Epidermal melanocyte (primary cell): ENCODE results near the gene DNER.

ENCODE experiments used
- DNase-seq: peaks from one replicate; pipeline ENCODE4 v3.0.0; 2011; ENCODE audit warnings: low spot score; ENCODE audit not compliant: insufficient read length

DNER gene

GRCh38 chr2:229501051-229501794, 213.1 kb downstream of the DNER start:
- DNase-seq, result no peak

GRCh38 chr2:229492034-229492433, 222.3 kb downstream of the DNER start:
- DNase-seq, result no peak

GRCh38 chr2:229490167-229490566, 224.2 kb downstream of the DNER start:
- no peak for DNase-seq

- DNase-seq, result no peak
Observed at GRCh38 chr2:229489016-229489415, 225.3 kb downstream of the DNER start.

GRCh38 chr2:229488232-229488631, 226.1 kb downstream of the DNER start:
- no peak for DNase-seq

- no peak for DNase-seq
Observed at GRCh38 chr2:229486673-229487072, 227.7 kb downstream of the DNER start.

- no peak for DNase-seq
Observed at GRCh38 chr2:229485857-229486256, 228.5 kb downstream of the DNER start.

- no peak for DNase-seq
Observed at GRCh38 chr2:229477269-229477755, 237.0 kb downstream of the DNER start.

GRCh38 chr2:229475778-229476177, 238.6 kb downstream of the DNER start:
- DNase-seq, result no peak

- DNase-seq, result no peak
Observed at GRCh38 chr2:229474125-229474524, 240.2 kb downstream of the DNER start.

GRCh38 chr2:229470781-229471180, 243.6 kb downstream of the DNER start:
- no peak for DNase-seq

GRCh38 chr2:229467783-229468182, 246.6 kb downstream of the DNER start:
- no peak for DNase-seq

- no peak for DNase-seq
Observed at GRCh38 chr2:229463841-229464346, 250.5 kb downstream of the DNER start.

GRCh38 chr2:229462112-229462511, 252.2 kb downstream of the DNER start:
- DNase-seq, result no peak

- DNase-seq, result no peak
Observed at GRCh38 chr2:229456091-229456490, 258.3 kb downstream of the DNER start.

- no peak for DNase-seq
Observed at GRCh38 chr2:229454934-229455631, 259.3 kb downstream of the DNER start.

- no peak for DNase-seq
Observed at GRCh38 chr2:229453230-229453629, 261.1 kb downstream of the DNER start.

GRCh38 chr2:229451852-229452251, 262.5 kb downstream of the DNER start:
- DNase-seq, result no peak

GRCh38 chr2:229447227-229447626, 267.1 kb downstream of the DNER start:
- no peak for DNase-seq

- no peak for DNase-seq
Observed at GRCh38 chr2:229446350-229446749, 268.0 kb downstream of the DNER start.

GRCh38 chr2:229445501-229446211, 268.7 kb downstream of the DNER start:
- DNase-seq, result no peak

GRCh38 chr2:229445019-229445418, 269.3 kb downstream of the DNER start:
- no peak for DNase-seq
